Gastroesophageal sphincter (tissue), 4 donors: ENCODE data around the gene TF. TPM values are rescaled to one million over a fixed set of nuclear protein-coding genes. Genes with fewer than 3 reads are reported as not detected.

Experiments used
- ATAC-seq: fragments of 150-250 bp; one replicate; pipeline ENCODE4 v1.9.1; 2016; ENCODE audit warnings: mild to moderate bottlenecking, moderate library complexity
- H3K27ac ChIP-seq, 4 donors: fragments of 200-600 bp; sonication (generic) in 3 of 4; 1 replicate in 3 of 4; 2 replicates in 1 of 4; pipeline ENCODE4 v1.5.1; 2016 to 2019
- H3K27me3 ChIP-seq: fragments of 200-600 bp; sonication (generic); one replicate; pipeline ENCODE4 v1.5.1; 2019
- H3K36me3 ChIP-seq, 2 donors: fragments of 200-600 bp; sonication (generic); one replicate each; pipeline ENCODE4 v1.5.1; 2019; ENCODE audit warnings: control low read depth in 1 of 2
- H3K4me1 ChIP-seq, 3 donors: fragments of 200-600 bp; sonication (generic); 1 replicate in 2 of 3; 2 replicates in 1 of 3; pipeline ENCODE4 v1.5.1; 2016 to 2019; ENCODE audit warnings: control low read depth in 2 of 3
- H3K4me3 ChIP-seq, 2 donors: fragments of 200-600 bp; sonication (generic); one replicate each; pipeline ENCODE4 v1.5.1; 2019; ENCODE audit warnings: mild to moderate bottlenecking in 1 of 2, moderate library complexity in 1 of 2
- H3K9me3 ChIP-seq, 3 donors: fragments of 200-600 bp; sonication (generic); one replicate each; pipeline ENCODE4 v1.5.1; 2017 to 2019; ENCODE audit warnings: control low read depth in 2 of 3
- CTCF ChIP-seq, 4 experiments: fragments of 200-600 bp in 2 of 4; fragments of 450-650 bp in 2 of 4; sonication (generic) in 1 of 4; IDR thresholded peaks; one replicate each; pipeline ENCODE4 v1.5.1; 2017 to 2019; ENCODE audit warnings: antibody characterized with exemption in 4 of 4, mild to moderate bottlenecking in 2 of 4, moderate library complexity in 2 of 4
- EP300 ChIP-seq: sonication (generic); formaldehyde crosslinking; IDR thresholded peaks from one replicate; pipeline ENCODE4 v1.6.1; 2017; ENCODE audit warnings: antibody characterized with exemption, mild to moderate bottlenecking
- POLR2A ChIP-seq, 2 donors: fragments of 450-650 bp; IDR thresholded peaks; one replicate each; pipeline ENCODE4 v1.6.1; 2017; ENCODE audit warnings: antibody characterized with exemption in 2 of 2, mild to moderate bottlenecking in 2 of 2, moderate library complexity in 1 of 2
- POLR2AphosphoS5 ChIP-seq: sonication (generic); formaldehyde crosslinking; IDR thresholded peaks from one replicate; pipeline ENCODE4 v1.6.1; 2017; ENCODE audit warnings: antibody characterized with exemption
- WGBS, 2 donors: methylation state at CpG; one replicate each; pipeline ENCODE4 v1.1.5; 2018; ENCODE audit warnings: low coverage in 1 of 2; 5-methylcytosine and 5-hydroxymethylcytosine counted together
- total RNA-seq, 4 donors: library from RNA; depleted of rRNA; stranded (reverse); fragments of >200 nt; gene quantifications; one replicate each; pipeline ENCODE4 v1.1.0, GENCODE V29; 2016

TF gene
- total RNA-seq, 4 donors from 2014 or later, result 0.78 to 12.5 (median 1.2) TPM

- Histone ChIP-seq H3K27ac (no peak overlapping the region), H3K9me3 (peaks cover 0 to 15% (median 0%) of the 10 kb centered on the region in 3 donors), H3K4me1 (no peaks in the 10 kb centered on the region), H3K36me3 (no peaks in the 10 kb centered on the region), H3K27me3 (no peaks in the 10 kb centered on the region), H3K4me3 (no peak overlapping the region)
- 77 to 100% methylated on average over 1 to 4 of the region's 4 CpGs for WGBS, 2 donors
- TF ChIP-seq POLR2AphosphoS5 (no peak), CTCF (IDR thresholded peaks at IDR 0.05) (no peak), EP300 (no peak), POLR2A (IDR thresholded peaks at IDR 0.05) (no peak)
- no peak for ATAC-seq
These were observed 13.0 kb upstream of the TF start for GRCh38 chr3:133733226-133733625.

GRCh38 chr3:133734305-133734704 lies 11.9 kb upstream of the TF start:
- H3K27ac ChIP-seq, result no peak overlapping the region
- no peak overlapping the region for H3K4me3 ChIP-seq
- ATAC-seq, result no peak
- H3K9me3 ChIP-seq, result peaks cover 0 to 24% (median 0%) of the 10 kb centered on the region in 3 donors
- H3K36me3 ChIP-seq, result no peaks in the 10 kb centered on the region
- TF ChIP-seq CTCF (IDR thresholded peaks at IDR 0.05) (no peak), POLR2A (IDR thresholded peaks at IDR 0.05) (no peak), POLR2AphosphoS5 (no peak), EP300 (no peak)
- H3K27me3 ChIP-seq, result no peaks in the 10 kb centered on the region
- WGBS, 2 donors, result 13 to 15% methylated on average over 1 of the region's 1 CpG
- no peaks in the 10 kb centered on the region for H3K4me1 ChIP-seq

- WGBS, 2 donors, result 26 to 40% methylated on average over 4 to 7 of the region's 9 CpGs
These were observed 3.7 kb upstream of the TF start for GRCh38 chr3:133742351-133743091.

GRCh38 chr3:133744241-133744640 lies 2.0 kb upstream of the TF start:
- no peaks in the 10 kb centered on the region for H3K4me1 ChIP-seq
- H3K4me3 ChIP-seq, result no peak overlapping the region
- H3K36me3 ChIP-seq, result no peaks in the 10 kb centered on the region
- peaks cover 0 to 10% (median 0%) of the 10 kb centered on the region in 3 donors for H3K9me3 ChIP-seq
- H3K27ac ChIP-seq, result no peak overlapping the region
- no peak for TF ChIP-seq POLR2A (IDR thresholded peaks at IDR 0.05)
- TF ChIP-seq POLR2AphosphoS5, result no peak
- 38 to 54% methylated on average over 2 to 3 of the region's 5 CpGs for WGBS, 2 donors
- ATAC-seq, result no peak
- peaks cover 45% of the 10 kb centered on the region for H3K27me3 ChIP-seq

More at GRCh38 chr3:133742351-133743091, 3.7 kb upstream of the TF start:
- no peak for ATAC-seq
- Histone ChIP-seq H3K27me3 (peaks cover 45% of the 10 kb centered on the region), H3K4me1 (no peaks in the 10 kb centered on the region), H3K9me3 (peaks cover 0 to 25% (median 0%) of the 10 kb centered on the region in 3 donors), H3K4me3 (no peak overlapping the region), H3K27ac (no peak overlapping the region), H3K36me3 (no peaks in the 10 kb centered on the region)
- no peak for TF ChIP-seq POLR2AphosphoS5
- no peak for TF ChIP-seq CTCF (IDR thresholded peaks at IDR 0.05)
- TF ChIP-seq POLR2A (IDR thresholded peaks at IDR 0.05), result no peak
- TF ChIP-seq EP300, result no peak

- H3K4me1 ChIP-seq, result no peaks in the 10 kb centered on the region
- H3K27ac ChIP-seq, result no peak overlapping the region
- 82 to 89% methylated on average over 3 to 4 of the region's 4 CpGs for whole genome bisulfite sequencing, 2 donors
- H3K36me3 ChIP-seq, result no peaks in the 10 kb centered on the region
- TF ChIP-seq CTCF (IDR thresholded peaks at IDR 0.05) (no peak), POLR2A (IDR thresholded peaks at IDR 0.05) (no peak), EP300 (no peak), POLR2AphosphoS5 (no peak)
- ATAC-seq, result no peak
- H3K9me3 ChIP-seq, result peaks cover 0 to 3% (median 0%) of the 10 kb centered on the region in 3 donors
- peaks cover 45% of the 10 kb centered on the region for H3K27me3 ChIP-seq
- H3K4me3 ChIP-seq, result no peak overlapping the region
These were observed 1.1 kb upstream of the TF start for GRCh38 chr3:133745108-133745507.
